ENCODE results near the gene SPRR2B. TPM values are rescaled to one million over a fixed set of nuclear protein-coding genes. Genes with fewer than 3 reads are reported as not detected.
"Not testable (repeated sequence)": the region's sequence is repeated elsewhere in the genome, so short reads cannot be mapped to it uniquely, and the experiment has no call there.

Gene SPRR2B
- total and polyA plus RNA-seq, 10 of the 15 experiments (the other 5 are each of a cell fraction or from before 2014, with no cell fraction given): not detected

DNA sequence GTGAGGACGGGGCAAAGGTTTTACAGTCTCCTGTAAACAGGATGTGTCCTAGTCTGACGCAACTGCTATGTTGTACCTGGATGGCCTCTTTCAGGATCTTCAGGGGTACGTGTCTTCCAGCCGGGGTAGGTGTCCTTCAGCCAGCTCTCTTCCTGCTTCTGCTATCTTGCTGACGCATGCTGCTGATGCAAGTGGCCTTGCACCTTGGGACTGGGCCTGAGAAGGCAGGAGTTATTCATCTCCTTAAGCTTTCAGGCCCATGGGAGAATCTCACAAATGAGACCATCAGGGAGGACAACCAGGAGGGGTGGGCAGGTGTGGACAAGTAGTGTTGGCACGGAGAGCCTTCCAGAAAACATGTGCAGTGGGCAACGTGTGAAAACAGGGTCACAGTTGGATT is 48.3 kb downstream of the SPRR2B start (continued):
- TF ChIP-seq NFYB (IDR thresholded peaks at IDR 0.05; ENCODE audit: insufficient read depth, low read depth, low read length): no peak

DNA sequence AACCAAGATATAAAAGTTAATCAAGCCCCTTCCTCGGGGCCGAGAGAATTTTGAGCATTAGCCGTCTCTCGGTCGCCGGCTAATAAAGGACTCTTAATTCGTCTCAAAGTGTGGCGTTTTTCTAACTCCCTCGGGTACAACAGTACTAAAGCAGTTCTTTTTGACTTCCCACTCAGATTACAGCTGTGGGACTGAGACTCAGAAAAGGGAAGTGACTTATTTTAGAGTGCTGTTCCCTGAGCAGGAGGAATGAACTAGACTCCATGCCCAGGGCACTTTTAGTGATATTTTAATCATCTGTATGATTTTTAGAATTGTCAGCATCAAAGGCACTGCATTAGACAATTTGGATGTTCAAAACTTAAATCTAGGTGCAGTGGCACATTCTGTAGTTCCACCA is 49.1 kb downstream of the SPRR2B start:
- H3K36me3 ChIP-seq (ENCODE audit: control insufficient read depth in 2 of 2, insufficient read depth in 2 of 2, low read length in 1 of 2); H3K9me3 ChIP-seq (replicated peaks; ENCODE audit: control insufficient read depth, insufficient read depth, low read length); DNase-seq (ENCODE audit: low read depth, low spot score); intact Hi-C loops (cut with micrococcal nuclease; ENCODE audit: unreplicated experiment); H3K9ac ChIP-seq (ENCODE audit: control insufficient read depth, insufficient read depth, low read length); FAIRE-seq; ATAC-seq; H3K27ac ChIP-seq (ENCODE audit: control insufficient read depth, insufficient read depth); H3K4me2 ChIP-seq (ENCODE audit: control insufficient read depth, insufficient read depth); H3K27me3 ChIP-seq (replicated peaks in 1 of 2; ENCODE audit: control insufficient read depth in 2 of 2, insufficient read depth in 2 of 2, low read length in 1 of 2); H2AFZ ChIP-seq (ENCODE audit: control insufficient read depth, low read depth, low read length); CTCF ChIA-PET; H4K20me1 ChIP-seq (ENCODE audit: control insufficient read depth, insufficient read depth); H3K79me2 ChIP-seq (ENCODE audit: control insufficient read depth, insufficient read depth, low read length); in situ Hi-C loops (cut with MboI); H3K4me1 ChIP-seq (ENCODE audit: control insufficient read depth, insufficient read depth, low read length); BruUV-seq (replicated peaks); RAD21 ChIA-PET (ENCODE audit: unreplicated experiment); H3K4me3 ChIP-seq; SMC1A ChIA-PET (ENCODE audit: uncharacterized antibody, unreplicated experiment): not testable (repeated sequence)
- TF ChIP-seq MEF2B (IDR thresholded peaks at IDR 0.05; ENCODE audit: partially characterized antibody, poor library complexity, severe bottlenecking) (peak; percentile 42), SPI1 (IDR thresholded peaks at IDR 0.05; ENCODE audit: borderline replicate concordance, insufficient read depth, low read depth, low read length) (peak; percentile 79; the same call in 1 of the 2 replicates)
- 11% methylated on average over 9 of the region's 9 CpGs for WGBS (ENCODE audit: insufficient coverage, insufficient replicate concordance, low lambda C conversion rate, missing lambda C conversion rate)
- POLR2A ChIA-PET: interaction anchor here (0.6 kb wide), 1 partner anchor 9 kb away, joined by 3 read pairs; the partner anchor contains the start of gene SPRR1B

DNA sequence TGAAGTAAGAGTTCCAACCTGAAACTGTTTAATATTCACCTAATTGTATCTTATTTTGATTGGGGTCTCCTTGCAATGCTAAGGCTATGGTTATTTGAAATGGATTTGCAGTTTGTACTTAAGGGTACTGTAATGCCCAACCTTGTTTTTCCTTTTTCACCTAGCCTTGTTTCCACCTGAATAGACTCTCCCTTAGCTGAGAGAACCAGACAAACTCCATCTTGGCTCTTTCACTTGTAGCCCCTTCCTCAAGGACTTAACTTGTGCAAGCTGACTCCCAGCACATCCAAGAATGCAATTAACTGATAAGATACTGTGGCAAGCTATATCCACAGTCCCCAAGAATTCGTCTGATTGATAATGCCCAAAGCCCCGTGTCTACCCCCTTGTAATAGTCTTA is 49.6 kb downstream of the SPRR2B start:
- FAIRE-seq; BruUV-seq (replicated peaks); in situ Hi-C loops (cut with MboI); H2AFZ ChIP-seq (ENCODE audit: control insufficient read depth, low read depth, low read length); H4K20me1 ChIP-seq (ENCODE audit: control insufficient read depth, insufficient read depth); H3K79me2 ChIP-seq (ENCODE audit: control insufficient read depth, insufficient read depth, low read length); ATAC-seq; H3K9me3 ChIP-seq (replicated peaks; ENCODE audit: control insufficient read depth, insufficient read depth, low read length); H3K4me2 ChIP-seq (ENCODE audit: control insufficient read depth, insufficient read depth); H3K27me3 ChIP-seq (replicated peaks in 1 of 2; ENCODE audit: control insufficient read depth in 2 of 2, insufficient read depth in 2 of 2, low read length in 1 of 2); H3K27ac ChIP-seq (ENCODE audit: control insufficient read depth, insufficient read depth); RAD21 ChIA-PET (ENCODE audit: unreplicated experiment); intact Hi-C loops (cut with micrococcal nuclease; ENCODE audit: unreplicated experiment); H3K36me3 ChIP-seq (ENCODE audit: control insufficient read depth in 2 of 2, insufficient read depth in 2 of 2, low read length in 1 of 2); CTCF ChIA-PET; H3K9ac ChIP-seq (ENCODE audit: control insufficient read depth, insufficient read depth, low read length); H3K4me3 ChIP-seq; DNase-seq (ENCODE audit: low read depth, low spot score); H3K4me1 ChIP-seq (ENCODE audit: control insufficient read depth, insufficient read depth, low read length): not testable (repeated sequence)
- 0% methylated on average over 2 of the region's 2 CpGs for WGBS (ENCODE audit: insufficient coverage, insufficient replicate concordance, low lambda C conversion rate, missing lambda C conversion rate)
- SMC1A ChIA-PET (ENCODE audit: uncharacterized antibody, unreplicated experiment): interaction anchor here (1.1 kb wide), 1 partner anchor 170 kb away, joined by 3 read pairs; no protein-coding TSS in a partner anchor
- POLR2A ChIA-PET: interaction anchor here (0.6 kb wide), 1 partner anchor 9 kb away, joined by 3 read pairs; the partner anchor contains the start of gene SPRR1B

Small RNA genes within 50 kb of the gene (small RNA-seq; reads per million reads assigned to genes)
- not detected for gene AL356867.1

Other genes starting within 250 kb of the SPRR2B start
Only the 7 nearest of the 19 such genes appear.
- gene SPRR3, start 69.9 kb downstream of the SPRR2B start, total RNA-seq (2014; rRNA removed): not detected in 2 replicates
- gene SPRR3, start 69.9 kb downstream of the SPRR2B start, total RNA-seq (2014; rRNA removed; fragmentation: Illumina TruSeq; extraction: Trizol): not detected in 2 replicates
- not detected in 2 replicates for gene SPRR3, start 69.9 kb downstream of the SPRR2B start, total RNA-seq (2021)
- gene SPRR3, start 69.9 kb downstream of the SPRR2B start, polyA plus RNA-seq (2011; rRNA removed): not detected in 2 replicates
- gene SPRR3, start 69.9 kb downstream of the SPRR2B start, polyA plus RNA-seq (2014; fragmentation: Illumina TruSeq; extraction: Trizol): not detected in 2 replicates
- gene SPRR3, start 69.9 kb downstream of the SPRR2B start, polyA plus RNA-seq (2014; fragmentation: Nextera tagmentation; extraction: Ambion mirVana): not detected
- gene SPRR3, start 69.9 kb downstream of the SPRR2B start, polyA plus RNA-seq (2014; rRNA removed): not detected in 2 replicates
- not detected for gene SPRR3, start 69.9 kb downstream of the SPRR2B start, polyA plus RNA-seq (2016; fragmentation: Nextera tagmentation; extraction: Ambion mirVana)
- not detected in 2 replicates for gene SPRR1B, start 40.4 kb downstream of the SPRR2B start, total RNA-seq (2014; rRNA removed)
- gene SPRR1B, start 40.4 kb downstream of the SPRR2B start, total RNA-seq (2014; rRNA removed; fragmentation: Illumina TruSeq; extraction: Trizol): not detected in 2 replicates
- not detected in 2 replicates for gene SPRR1B, start 40.4 kb downstream of the SPRR2B start, total RNA-seq (2021)
- gene SPRR1B, start 40.4 kb downstream of the SPRR2B start, polyA plus RNA-seq (2011; rRNA removed): not detected in 2 replicates
- not detected in 2 replicates for gene SPRR1B, start 40.4 kb downstream of the SPRR2B start, polyA plus RNA-seq (2014; fragmentation: Illumina TruSeq; extraction: Trizol)
- gene SPRR1B, start 40.4 kb downstream of the SPRR2B start, polyA plus RNA-seq (2014; fragmentation: Nextera tagmentation; extraction: Ambion mirVana): not detected
- not detected in 2 replicates for gene SPRR1B, start 40.4 kb downstream of the SPRR2B start, polyA plus RNA-seq (2014; rRNA removed)
- gene SPRR1B, start 40.4 kb downstream of the SPRR2B start, polyA plus RNA-seq (2016; fragmentation: Nextera tagmentation; extraction: Ambion mirVana): not detected
- not detected in 2 replicates for gene SPRR2D, start 30.5 kb downstream of the SPRR2B start, total RNA-seq (2014; rRNA removed)
- gene SPRR2D, start 30.5 kb downstream of the SPRR2B start, total RNA-seq (2014; rRNA removed; fragmentation: Illumina TruSeq; extraction: Trizol): not detected in 2 replicates
- not detected in 2 replicates for gene SPRR2D, start 30.5 kb downstream of the SPRR2B start, total RNA-seq (2021)
- gene SPRR2D, start 30.5 kb downstream of the SPRR2B start, polyA plus RNA-seq (2011; rRNA removed): not detected in 2 replicates
- gene SPRR2D, start 30.5 kb downstream of the SPRR2B start, polyA plus RNA-seq (2014; fragmentation: Illumina TruSeq; extraction: Trizol): not detected in 2 replicates
- not detected for gene SPRR2D, start 30.5 kb downstream of the SPRR2B start, polyA plus RNA-seq (2014; fragmentation: Nextera tagmentation; extraction: Ambion mirVana)
- gene SPRR2D, start 30.5 kb downstream of the SPRR2B start, polyA plus RNA-seq (2014; rRNA removed): not detected in 2 replicates
- gene SPRR2D, start 30.5 kb downstream of the SPRR2B start, polyA plus RNA-seq (2016; fragmentation: Nextera tagmentation; extraction: Ambion mirVana): under 1 TPM in 1 of 2 experiments, not detected in 1; 0.44 TPM
- not detected in 2 replicates for gene SPRR2A, start 14.1 kb downstream of the SPRR2B start, total RNA-seq (2014; rRNA removed)
- gene SPRR2A, start 14.1 kb downstream of the SPRR2B start, total RNA-seq (2014; rRNA removed; fragmentation: Illumina TruSeq; extraction: Trizol): not detected in 2 replicates
- not detected in 2 replicates for gene SPRR2A, start 14.1 kb downstream of the SPRR2B start, total RNA-seq (2021)
- not detected in 2 replicates for gene SPRR2A, start 14.1 kb downstream of the SPRR2B start, polyA plus RNA-seq (2011; rRNA removed)
- gene SPRR2A, start 14.1 kb downstream of the SPRR2B start, polyA plus RNA-seq (2014; fragmentation: Illumina TruSeq; extraction: Trizol): not detected in 2 replicates
- gene SPRR2A, start 14.1 kb downstream of the SPRR2B start, polyA plus RNA-seq (2014; fragmentation: Nextera tagmentation; extraction: Ambion mirVana): not detected
- gene SPRR2A, start 14.1 kb downstream of the SPRR2B start, polyA plus RNA-seq (2014; rRNA removed): not detected in 2 replicates
- gene SPRR2A, start 14.1 kb downstream of the SPRR2B start, polyA plus RNA-seq (2016; fragmentation: Nextera tagmentation; extraction: Ambion mirVana): not detected
- gene SPRR2E, start 22.9 kb upstream of the SPRR2B start, total RNA-seq (2014; rRNA removed): not detected in 2 replicates
- gene SPRR2E, start 22.9 kb upstream of the SPRR2B start, total RNA-seq (2014; rRNA removed; fragmentation: Illumina TruSeq; extraction: Trizol): not detected in 2 replicates
- gene SPRR2E, start 22.9 kb upstream of the SPRR2B start, total RNA-seq (2021): not detected in 2 replicates
- gene SPRR2E, start 22.9 kb upstream of the SPRR2B start, polyA plus RNA-seq (2011; rRNA removed): not detected in 2 replicates
- not detected in 2 replicates for gene SPRR2E, start 22.9 kb upstream of the SPRR2B start, polyA plus RNA-seq (2014; fragmentation: Illumina TruSeq; extraction: Trizol)
- gene SPRR2E, start 22.9 kb upstream of the SPRR2B start, polyA plus RNA-seq (2014; fragmentation: Nextera tagmentation; extraction: Ambion mirVana): not detected
- gene SPRR2E, start 22.9 kb upstream of the SPRR2B start, polyA plus RNA-seq (2014; rRNA removed): not detected in 2 replicates
- not detected for gene SPRR2E, start 22.9 kb upstream of the SPRR2B start, polyA plus RNA-seq (2016; fragmentation: Nextera tagmentation; extraction: Ambion mirVana)
- not detected in 2 replicates for gene SPRR2F, start 41.9 kb upstream of the SPRR2B start, total RNA-seq (2014; rRNA removed)
- gene SPRR2F, start 41.9 kb upstream of the SPRR2B start, total RNA-seq (2014; rRNA removed; fragmentation: Illumina TruSeq; extraction: Trizol): not detected in 2 replicates
- not detected in 2 replicates for gene SPRR2F, start 41.9 kb upstream of the SPRR2B start, total RNA-seq (2021)
- gene SPRR2F, start 41.9 kb upstream of the SPRR2B start, polyA plus RNA-seq (2011; rRNA removed): 0.18 TPM in 1 of 2 replicates, not detected in the other
- not detected in 2 replicates for gene SPRR2F, start 41.9 kb upstream of the SPRR2B start, polyA plus RNA-seq (2014; fragmentation: Illumina TruSeq; extraction: Trizol)
- gene SPRR2F, start 41.9 kb upstream of the SPRR2B start, polyA plus RNA-seq (2014; fragmentation: Nextera tagmentation; extraction: Ambion mirVana): under 1 TPM in 1 of 2 experiments, not detected in 1; 0.27 TPM
- 0.18 TPM in 1 of 2 replicates, not detected in the other for gene SPRR2F, start 41.9 kb upstream of the SPRR2B start, polyA plus RNA-seq (2014; rRNA removed)
- not detected for gene SPRR2F, start 41.9 kb upstream of the SPRR2B start, polyA plus RNA-seq (2016; fragmentation: Nextera tagmentation; extraction: Ambion mirVana)
- not detected in 2 replicates for gene SPRR2G, start 79.3 kb upstream of the SPRR2B start, total RNA-seq (2014; rRNA removed)
- gene SPRR2G, start 79.3 kb upstream of the SPRR2B start, total RNA-seq (2014; rRNA removed; fragmentation: Illumina TruSeq; extraction: Trizol): not detected in 2 replicates
- not detected in 2 replicates for gene SPRR2G, start 79.3 kb upstream of the SPRR2B start, total RNA-seq (2021)
- 0.18 TPM in 1 of 2 replicates, not detected in the other for gene SPRR2G, start 79.3 kb upstream of the SPRR2B start, polyA plus RNA-seq (2011; rRNA removed)
- gene SPRR2G, start 79.3 kb upstream of the SPRR2B start, polyA plus RNA-seq (2014; fragmentation: Illumina TruSeq; extraction: Trizol): not detected in 2 replicates
- not detected for gene SPRR2G, start 79.3 kb upstream of the SPRR2B start, polyA plus RNA-seq (2014; fragmentation: Nextera tagmentation; extraction: Ambion mirVana)
- gene SPRR2G, start 79.3 kb upstream of the SPRR2B start, polyA plus RNA-seq (2014; rRNA removed): not detected in 2 replicates
- gene SPRR2G, start 79.3 kb upstream of the SPRR2B start, polyA plus RNA-seq (2016; fragmentation: Nextera tagmentation; extraction: Ambion mirVana): not detected